ENCODE results near the gene BHMT2. TPM values are rescaled to one million over a fixed set of nuclear protein-coding genes. Genes with fewer than 3 reads are reported as not detected.

Gene BHMT2
- total and polyA plus RNA-seq, 11 donors: 1.5 to 11.3 (median 5.1) TPM

- H3K27ac ChIP-seq: no peak overlapping the region
- no peak overlapping the region for H3K4me3 ChIP-seq
- DNase-seq (no peak), ATAC-seq (no peak)
- peaks cover 0 to 7% (median 0%) of the 10 kb centered on the region in 9 donors for H3K27me3 ChIP-seq
- 74 to 80% (median 76%) methylated on average over 6 of the region's 6 CpGs for WGBS, 4 donors
- H3K36me3 ChIP-seq: no peaks in the 10 kb centered on the region
- peaks cover 0 to 20% (median 0%) of the 10 kb centered on the region in 12 donors for H3K4me1 ChIP-seq
- peaks cover 0 to 16% (median 0%) of the 10 kb centered on the region in 12 donors for H3K9me3 ChIP-seq
- TF ChIP-seq, protein P1, sequence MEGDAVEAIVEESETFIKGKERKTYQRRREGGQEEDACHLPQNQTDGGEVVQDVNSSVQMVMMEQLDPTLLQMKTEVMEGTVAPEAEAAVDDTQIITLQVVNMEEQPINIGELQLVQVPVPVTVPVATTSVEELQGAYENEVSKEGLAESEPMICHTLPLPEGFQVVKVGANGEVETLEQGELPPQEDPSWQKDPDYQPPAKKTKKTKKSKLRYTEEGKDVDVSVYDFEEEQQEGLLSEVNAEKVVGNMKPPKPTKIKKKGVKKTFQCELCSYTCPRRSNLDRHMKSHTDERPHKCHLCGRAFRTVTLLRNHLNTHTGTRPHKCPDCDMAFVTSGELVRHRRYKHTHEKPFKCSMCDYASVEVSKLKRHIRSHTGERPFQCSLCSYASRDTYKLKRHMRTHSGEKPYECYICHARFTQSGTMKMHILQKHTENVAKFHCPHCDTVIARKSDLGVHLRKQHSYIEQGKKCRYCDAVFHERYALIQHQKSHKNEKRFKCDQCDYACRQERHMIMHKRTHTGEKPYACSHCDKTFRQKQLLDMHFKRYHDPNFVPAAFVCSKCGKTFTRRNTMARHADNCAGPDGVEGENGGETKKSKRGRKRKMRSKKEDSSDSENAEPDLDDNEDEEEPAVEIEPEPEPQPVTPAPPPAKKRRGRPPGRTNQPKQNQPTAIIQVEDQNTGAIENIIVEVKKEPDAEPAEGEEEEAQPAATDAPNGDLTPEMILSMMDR (IDR thresholded peaks at IDR 0.05): no peak
- TF ChIP-seq POLR2A (IDR thresholded peaks at IDR 0.05): no peak
- intact Hi-C loops (cut with DNase I): no loop called here
Observed at GRCh38 chr5:79074641-79075040, 5.1 kb downstream of the BHMT2 start.

- Histone ChIP-seq H3K36me3 (no peaks in the 10 kb centered on the region), H3K9me3 (peaks cover 0 to 16% (median 0%) of the 10 kb centered on the region in 12 donors), H3K27ac (peak overlapping the region in 2 of 12 donors; percentile 4 to 36), H3K4me3 (no peak overlapping the region), H3K4me1 (peaks cover 0 to 12% (median 0%) of the 10 kb centered on the region in 12 donors), H3K27me3 (no peaks in the 10 kb centered on the region)
- DNase-seq (peak in 2 of 5 donors; percentile 28 to 46), ATAC-seq (peak in 3 of 4 donors; percentile 68 to 87 (median 79))
- intact Hi-C loops (cut with DNase I): no loop called here
- TF ChIP-seq, protein P1 (IDR thresholded peaks at IDR 0.05): no peak
- TF ChIP-seq POLR2A (IDR thresholded peaks at IDR 0.05): no peak
- 74 to 86% (median 81%) methylated on average over 11 of the region's 11 CpGs for WGBS, 4 donors
Observed at GRCh38 chr5:79075646-79076426, 6.3 kb downstream of the BHMT2 start.

DNA sequence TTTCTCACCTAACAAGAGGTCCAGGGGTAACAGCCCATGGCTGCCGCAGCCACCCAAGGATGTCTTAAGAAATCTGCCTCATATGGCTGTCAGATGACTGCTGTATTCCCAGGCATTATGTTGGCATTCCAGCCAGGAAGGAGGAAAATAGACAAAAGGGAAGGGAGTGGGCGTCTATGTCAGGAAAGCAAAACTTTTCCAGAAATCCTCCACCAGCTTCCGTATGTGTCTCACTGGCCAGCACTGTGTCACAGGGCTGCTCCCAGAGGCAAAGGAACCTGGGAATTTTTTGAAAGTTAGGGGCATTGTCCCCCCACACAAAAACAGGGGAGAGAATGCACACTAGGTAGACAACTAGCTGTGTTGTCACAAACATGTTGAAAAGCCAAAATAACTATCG is 7.3 kb downstream of the BHMT2 start:
- H3K4me1 ChIP-seq: peaks cover 0 to 10% (median 0%) of the 10 kb centered on the region in 12 donors
- WGBS, 4 donors: 57 to 71% (median 61%) methylated on average over 4 of the region's 4 CpGs
- DNase-seq (no peak), ATAC-seq (peak in 1 of 4 donors; percentile 68)
- H3K9me3 ChIP-seq: peaks cover 0 to 16% (median 0%) of the 10 kb centered on the region in 12 donors
- TF ChIP-seq POLR2A (IDR thresholded peaks at IDR 0.05): no peak
- TF ChIP-seq, protein P1 (IDR thresholded peaks at IDR 0.05): no peak
- H3K36me3 ChIP-seq: no peaks in the 10 kb centered on the region
- no peaks in the 10 kb centered on the region for H3K27me3 ChIP-seq
- intact Hi-C loops (cut with DNase I): no loop called here
- H3K27ac ChIP-seq: no peak overlapping the region
- no peak overlapping the region for H3K4me3 ChIP-seq

GRCh38 chr5:79077680-79078365 is 8.3 kb downstream of the BHMT2 start:
- Histone ChIP-seq H3K27me3 (no peaks in the 10 kb centered on the region), H3K27ac (no peak overlapping the region), H3K4me3 (no peak overlapping the region), H3K4me1 (peaks cover 0 to 10% (median 0%) of the 10 kb centered on the region in 12 donors), H3K9me3 (peaks cover 0 to 16% (median 0%) of the 10 kb centered on the region in 12 donors), H3K36me3 (no peaks in the 10 kb centered on the region)
- no peak for ATAC-seq
- intact Hi-C loops (cut with DNase I): no loop called here
- DNase-seq: no peak
- 68 to 72% (median 71%) methylated on average over 3 of the region's 3 CpGs for WGBS, 4 donors
- no peak for TF ChIP-seq POLR2A (IDR thresholded peaks at IDR 0.05)
- TF ChIP-seq, protein P1 (IDR thresholded peaks at IDR 0.05): no peak

Measured in heart left ventricle (tissue), 16 donors.